OCI-LY1 (cell line): ENCODE results near the gene PUM1.

ENCODE experiments used
- H2AFZ ChIP-seq: fragments of 200-600 bp; sonication (generic), shearing (Covaris generic); 2 replicates; pipeline ENCODE4 v1.6.0; 2014; ENCODE audit warnings: antibody characterized with exemption, mild to moderate bottlenecking, low read length
- H3F3A ChIP-seq: fragments of 200-600 bp; sonication (generic), shearing (Covaris generic); 2 replicates; pipeline ENCODE4 v1.6.0; 2014; ENCODE audit warnings: mild to moderate bottlenecking, antibody characterized with exemption, low read length, moderate library complexity; ENCODE audit not compliant: insufficient read depth
- H3K27ac ChIP-seq: fragments of 200-600 bp; sonication (generic); 2 replicates; pipeline ENCODE4 v1.5.1; 2014; ENCODE audit warnings: low read length, mixed run types, mild to moderate bottlenecking, low read depth; ENCODE audit not compliant: poor library complexity, severe bottlenecking
- H3K27me3 ChIP-seq: fragments of 200-600 bp; sonication (generic); 2 replicates; pipeline ENCODE4 v1.6.0; 2014; ENCODE audit warnings: antibody characterized with exemption, mild to moderate bottlenecking, low read length, moderate library complexity; ENCODE audit not compliant: insufficient read depth
- H3K36me3 ChIP-seq: fragments of 200-600 bp; sonication (generic); 2 replicates; pipeline ENCODE4 v1.6.1; 2014; ENCODE audit warnings: mild to moderate bottlenecking, antibody characterized with exemption, low read length, moderate library complexity, mixed read lengths; ENCODE audit not compliant: insufficient read depth
- H3K4me1 ChIP-seq: fragments of 200-600 bp; sonication (generic); 2 replicates; pipeline ENCODE4 v1.5.1; 2014; ENCODE audit warnings: mild to moderate bottlenecking, low read length, moderate library complexity; ENCODE audit not compliant: insufficient read depth, severe bottlenecking
- H3K4me2 ChIP-seq: fragments of 200-600 bp; sonication (generic), shearing (Covaris generic); 2 replicates; pipeline ENCODE4 v1.6.1; 2014; ENCODE audit warnings: low read length
- H3K4me3 ChIP-seq: fragments of 200-600 bp; sonication (generic); 2 replicates; pipeline ENCODE4 v1.5.1; 2014; ENCODE audit warnings: low read length, low read depth, mild to moderate bottlenecking, mixed read lengths; ENCODE audit not compliant: poor library complexity, severe bottlenecking
- H3K79me2 ChIP-seq: fragments of 200-600 bp; shearing (Covaris generic); 2 replicates; pipeline ENCODE4 v1.6.1; 2016; ENCODE audit warnings: mixed run types, low read length, mixed read lengths; ENCODE audit not compliant: insufficient read depth
- H3K9ac ChIP-seq: fragments of 200-600 bp; sonication (generic), shearing (Covaris generic); 2 replicates; pipeline ENCODE4 v1.6.1; 2014; ENCODE audit warnings: mild to moderate bottlenecking, low read length, mixed read lengths
- H3K9me2 ChIP-seq: fragments of 200-600 bp; sonication (generic), shearing (Covaris generic); 2 replicates; pipeline ENCODE4 v1.6.1; 2014; ENCODE audit warnings: low read depth, mild to moderate bottlenecking, low read length, mixed read lengths
- H3K9me3 ChIP-seq: fragments of 200-600 bp; shearing (Covaris generic); 2 replicates; pipeline ENCODE4 v1.6.1; 2014; ENCODE audit warnings: low read length, mixed read lengths
- H4K20me1 ChIP-seq: fragments of 200-600 bp; sonication (generic), shearing (Covaris generic); 2 replicates; pipeline ENCODE4 v1.6.0; 2016; ENCODE audit warnings: mild to moderate bottlenecking, low read length; ENCODE audit not compliant: insufficient read depth
- EZH2 ChIP-seq: fragments of 200-600 bp; sonication (generic), shearing (Covaris generic); IDR thresholded peaks from 2 replicates; pipeline ENCODE4 v1.8.0; 2017; ENCODE audit warnings: borderline replicate concordance, mixed run types, mild to moderate bottlenecking, antibody characterized with exemption, low read length, moderate library complexity, mixed read lengths
- TF ChIP-seq, protein P1 (sequence below): fragments of 200-600 bp; sonication (generic), shearing (Covaris generic); IDR thresholded peaks from 2 replicates; pipeline ENCODE4 v1.5.1; 2017; ENCODE audit warnings: mild to moderate bottlenecking, antibody characterized with exemption, low read length, moderate library complexity, mixed read lengths

PUM1 gene

DNA sequence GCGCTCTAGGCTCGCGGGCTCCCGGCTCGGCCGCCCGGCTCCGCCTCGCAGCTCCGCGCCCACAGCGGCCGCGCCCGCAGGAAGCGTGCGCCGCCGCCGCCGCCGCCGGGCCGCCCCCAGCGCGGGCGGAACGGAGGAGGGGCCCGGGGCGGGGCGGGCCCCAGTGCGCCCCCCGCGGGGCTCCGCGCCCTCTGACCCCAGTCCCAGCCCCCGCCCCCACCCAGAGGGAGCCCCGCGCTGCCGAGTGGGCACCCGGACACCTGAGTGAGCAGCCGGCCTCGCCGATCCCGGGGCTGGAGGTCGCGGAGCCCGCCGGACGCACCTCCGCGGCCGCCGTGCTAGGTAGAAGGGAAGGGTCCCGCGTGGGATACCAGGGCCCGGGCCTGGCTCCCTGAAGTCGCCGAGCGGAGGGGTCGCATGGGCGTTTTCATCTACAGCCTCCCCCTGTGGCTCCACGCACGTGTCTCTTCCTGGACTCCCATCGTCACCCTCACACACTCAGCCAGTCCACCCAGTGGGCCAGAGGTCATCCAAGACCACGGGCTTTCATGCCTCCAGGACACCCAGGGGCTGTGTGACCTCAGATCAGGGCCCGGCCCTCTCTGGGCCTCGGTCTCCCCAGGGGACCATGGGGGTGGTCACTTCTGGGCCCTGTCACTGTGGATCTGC lies 156.7 kb downstream of the PUM1 start, which contains the start of gene SDC3:
SDC3 (minus strand) TSS at position 63 of the 669 bp plus-strand sequence. CDS start 172 bp downstream, outside the sequence.
- Histone ChIP-seq H3K4me2 (peak within 1 kb of the TSS; percentile 56), H4K20me1 (no peaks in the 10 kb centered on the region), H3F3A (no peaks in the 10 kb centered on the region), H2AFZ (no peak within 1 kb of the TSS), H3K9me2 (no peaks in the 10 kb centered on the region), H3K9ac (no peak within 1 kb of the TSS), H3K27ac (no peak within 1 kb of the TSS), H3K27me3 (peaks cover 14% of the 10 kb centered on the region; the same call in 1 of the 2 replicates), H3K4me3 (peak within 1 kb of the TSS; percentile 41), H3K9me3 (no peaks in the 10 kb centered on the region), H3K4me1 (peaks cover 11% of the 10 kb centered on the region), H3K79me2 (no peaks in the 10 kb centered on the region), H3K36me3 (no peaks in the 10 kb centered on the region)
- no peak for TF ChIP-seq EZH2
- TF ChIP-seq, protein P1, sequence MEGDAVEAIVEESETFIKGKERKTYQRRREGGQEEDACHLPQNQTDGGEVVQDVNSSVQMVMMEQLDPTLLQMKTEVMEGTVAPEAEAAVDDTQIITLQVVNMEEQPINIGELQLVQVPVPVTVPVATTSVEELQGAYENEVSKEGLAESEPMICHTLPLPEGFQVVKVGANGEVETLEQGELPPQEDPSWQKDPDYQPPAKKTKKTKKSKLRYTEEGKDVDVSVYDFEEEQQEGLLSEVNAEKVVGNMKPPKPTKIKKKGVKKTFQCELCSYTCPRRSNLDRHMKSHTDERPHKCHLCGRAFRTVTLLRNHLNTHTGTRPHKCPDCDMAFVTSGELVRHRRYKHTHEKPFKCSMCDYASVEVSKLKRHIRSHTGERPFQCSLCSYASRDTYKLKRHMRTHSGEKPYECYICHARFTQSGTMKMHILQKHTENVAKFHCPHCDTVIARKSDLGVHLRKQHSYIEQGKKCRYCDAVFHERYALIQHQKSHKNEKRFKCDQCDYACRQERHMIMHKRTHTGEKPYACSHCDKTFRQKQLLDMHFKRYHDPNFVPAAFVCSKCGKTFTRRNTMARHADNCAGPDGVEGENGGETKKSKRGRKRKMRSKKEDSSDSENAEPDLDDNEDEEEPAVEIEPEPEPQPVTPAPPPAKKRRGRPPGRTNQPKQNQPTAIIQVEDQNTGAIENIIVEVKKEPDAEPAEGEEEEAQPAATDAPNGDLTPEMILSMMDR = no peak

GRCh38 chr1:30908316-30908695 lies 157.2 kb downstream of the PUM1 start:
- Histone ChIP-seq H2AFZ (no peak overlapping the region), H3K4me1 (peaks cover 11% of the 10 kb centered on the region), H3K27me3 (peaks cover 14% of the 10 kb centered on the region; the same call in 1 of the 2 replicates), H3K27ac (no peak overlapping the region), H4K20me1 (no peaks in the 10 kb centered on the region), H3F3A (no peaks in the 10 kb centered on the region), H3K36me3 (no peaks in the 10 kb centered on the region), H3K9me2 (no peaks in the 10 kb centered on the region), H3K9me3 (no peaks in the 10 kb centered on the region), H3K79me2 (no peaks in the 10 kb centered on the region), H3K4me2 (peak overlapping the region; percentile 35; the same call in 1 of the 2 replicates), H3K4me3 (no peak overlapping the region), H3K9ac (no peak overlapping the region)
- TF ChIP-seq EZH2 = no peak
- TF ChIP-seq, protein P1 = no peak

GRCh38 chr1:30907481-30908315 lies 157.8 kb downstream of the PUM1 start:
- H3K9me2 ChIP-seq = no peaks in the 10 kb centered on the region
- H3K4me2 ChIP-seq = peak overlapping the region; percentile 35
- peaks cover 18% of the 10 kb centered on the region; the same call in 1 of the 2 replicates for H3K27me3 ChIP-seq
- H3K9ac ChIP-seq = no peak overlapping the region
- no peaks in the 10 kb centered on the region for H3K9me3 ChIP-seq
- no peaks in the 10 kb centered on the region for H3K36me3 ChIP-seq
- no peak overlapping the region for H2AFZ ChIP-seq
- no peaks in the 10 kb centered on the region for H3F3A ChIP-seq
- no peak overlapping the region for H3K27ac ChIP-seq
- no peaks in the 10 kb centered on the region for H3K79me2 ChIP-seq
- peaks cover 11% of the 10 kb centered on the region for H3K4me1 ChIP-seq
- H3K4me3 ChIP-seq = no peak overlapping the region
- TF ChIP-seq EZH2 = no peak
- TF ChIP-seq, protein P1 = no peak
- no peaks in the 10 kb centered on the region for H4K20me1 ChIP-seq
